Right renal cortex interstitium (tissue), 3 donors: Measurements from ENCODE around the gene ASB8. TPM values are rescaled to one million over a fixed set of nuclear protein-coding genes. Genes with fewer than 3 reads are reported as not detected.
"Not testable (repeated sequence)": the region's sequence is repeated elsewhere in the genome, so short reads cannot be mapped to it uniquely, and the experiment has no call there.

Source experiments
- DNase-seq, 3 donors: peaks; one replicate each; pipeline ENCODE4 v3.0.0-alpha.2; 2013; ENCODE audit warnings: low read depth in 3 of 3, low spot score in 2 of 3
- polyA plus RNA-seq, 3 donors: library from polyadenylated mRNA; unstranded; fragments of 120-200 nt; gene quantifications; one replicate each; pipeline ENCODE4 v1.2.1, GENCODE V29; 2013; ENCODE audit not compliant: insufficient read length in 3 of 3

Gene ASB8
- polyA plus RNA-seq, 3 donors: 40.6 to 41.7 (median 41.0) TPM

GRCh38 chr12:48145981-48146380 lies 11.3 kb downstream of the ASB8 start:
- no peak for DNase-seq

- no peak for DNase-seq
Measured at GRCh38 chr12:48143898-48144297, 13.4 kb downstream of the ASB8 start.

DNA sequence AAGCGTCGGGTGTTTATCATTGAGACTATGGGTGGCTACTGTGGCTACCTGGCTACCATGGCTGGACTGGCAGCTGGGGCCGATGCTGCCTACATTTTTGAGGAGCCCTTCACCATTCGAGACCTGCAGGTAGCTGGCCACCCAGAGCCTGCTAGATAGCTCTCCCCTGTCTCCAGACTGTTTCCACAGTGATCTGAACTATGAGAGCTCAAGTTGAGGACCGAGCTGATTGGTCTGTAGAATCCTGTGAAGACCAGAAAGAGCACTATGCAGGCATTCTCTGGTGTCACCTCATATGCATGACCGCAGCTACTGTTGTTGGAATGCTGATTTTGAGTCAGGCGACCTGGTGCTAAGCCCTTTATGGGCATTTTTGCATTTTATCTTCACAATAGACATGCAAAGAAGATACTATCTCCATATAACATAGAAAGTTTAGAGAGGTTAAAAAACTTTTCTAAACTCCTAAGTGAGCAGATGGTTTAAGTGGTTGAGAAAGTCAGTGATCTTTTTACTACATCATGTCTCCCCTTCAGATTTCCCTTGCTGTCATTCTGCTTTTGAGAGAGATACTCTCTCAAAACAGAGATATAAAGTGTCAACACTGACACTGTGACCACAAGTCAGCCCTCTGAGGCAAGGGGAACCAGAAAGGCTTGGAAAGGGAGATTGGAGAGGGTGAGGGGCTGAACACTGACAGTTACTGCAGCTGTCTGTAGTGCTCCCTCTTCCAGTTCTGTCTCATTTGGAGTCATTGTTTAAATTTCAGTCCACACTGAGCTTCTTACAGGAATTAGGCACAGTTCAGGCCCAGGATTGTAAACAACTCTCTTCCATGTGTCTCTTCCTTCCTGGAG lies 14.3 kb downstream of the ASB8 start:
- DNase-seq: no peak

- DNase-seq: no peak
Measured at GRCh38 chr12:48135027-48135426, 22.3 kb downstream of the ASB8 start.

DNA sequence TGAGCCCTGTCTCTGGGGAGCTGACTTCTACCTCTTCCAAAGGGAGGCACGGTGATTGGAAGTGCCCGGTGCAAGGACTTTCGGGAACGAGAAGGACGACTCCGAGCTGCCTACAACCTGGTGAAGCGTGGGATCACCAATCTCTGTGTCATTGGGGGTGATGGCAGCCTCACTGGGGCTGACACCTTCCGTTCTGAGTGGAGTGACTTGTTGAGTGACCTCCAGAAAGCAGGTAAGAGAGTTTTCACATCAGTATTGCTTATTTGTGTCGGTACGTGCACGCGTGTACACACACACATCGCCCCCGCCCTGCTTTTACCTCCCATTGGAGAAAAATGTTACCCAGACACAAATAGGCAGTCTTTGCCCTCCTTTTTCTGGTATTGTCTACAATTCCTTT lies 24.5 kb downstream of the ASB8 start:
- no peak for DNase-seq

DNA sequence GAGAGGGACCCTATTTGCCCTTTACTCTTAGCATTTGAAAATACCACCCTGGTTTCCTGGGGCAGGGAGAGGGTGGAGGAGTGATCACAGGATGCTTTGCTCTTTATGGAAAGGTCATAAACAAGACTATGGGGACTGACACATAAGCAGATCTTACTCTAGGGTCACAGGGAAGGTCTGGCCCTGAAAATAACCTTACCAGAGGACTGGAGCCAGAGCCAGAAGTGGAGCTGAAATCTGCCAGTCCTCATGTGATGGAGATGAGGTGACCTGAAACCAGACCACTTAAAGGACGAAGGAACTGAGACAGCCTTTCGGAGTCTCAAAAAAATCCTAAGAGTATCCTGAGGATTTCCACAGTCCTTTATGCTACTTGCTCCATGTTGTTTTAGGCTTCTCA lies 25.8 kb downstream of the ASB8 start:
- no peak for DNase-seq

GRCh38 chr12:48129376-48129775 lies 27.9 kb downstream of the ASB8 start:
- no peak for DNase-seq

DNA sequence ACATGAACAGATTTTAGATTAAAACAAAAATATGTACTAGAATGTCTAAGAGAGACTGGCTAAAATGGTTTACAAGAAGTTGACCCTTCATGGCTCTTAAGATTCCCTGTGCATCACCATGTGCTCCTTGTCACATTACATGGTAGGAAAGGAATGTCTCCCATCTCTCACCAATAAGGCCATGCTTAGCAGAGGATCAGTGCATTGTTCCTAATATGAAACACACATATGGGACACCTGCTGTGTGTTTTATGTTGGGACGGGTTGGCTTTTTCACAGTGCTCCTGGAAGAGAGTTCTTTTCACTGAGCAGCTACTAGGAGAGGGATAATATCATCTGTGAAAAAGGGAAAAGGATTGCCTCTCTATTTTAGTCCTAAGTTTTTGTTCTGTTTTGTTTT lies 28.5 kb downstream of the ASB8 start:
- no peak for DNase-seq

- DNase-seq: no peak
Measured at GRCh38 chr12:48126953-48127630, 30.2 kb downstream of the ASB8 start.

DNA sequence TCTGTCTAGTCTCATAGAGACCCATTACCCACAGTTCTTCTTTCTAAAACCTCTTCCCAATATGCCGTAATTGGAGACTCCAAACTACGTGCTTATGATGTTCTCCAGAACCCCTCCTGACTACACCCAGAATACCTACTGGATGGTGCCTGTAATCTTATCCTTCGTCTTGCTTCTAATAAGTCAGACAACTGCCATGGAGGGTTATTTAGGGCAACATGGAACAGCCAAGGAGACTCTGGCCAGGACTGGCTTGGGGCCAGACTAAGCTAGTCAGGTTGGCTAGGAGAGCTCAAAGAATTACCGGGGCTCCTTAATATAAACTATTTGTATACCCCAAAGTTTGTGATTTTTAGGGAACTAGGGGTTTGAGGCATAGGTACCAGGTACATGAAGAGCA lies 31.3 kb downstream of the ASB8 start:
- DNase-seq: no peak

GRCh38 chr12:48125542-48125941 lies 31.8 kb downstream of the ASB8 start:
- DNase-seq: not testable (repeated sequence)

DNA sequence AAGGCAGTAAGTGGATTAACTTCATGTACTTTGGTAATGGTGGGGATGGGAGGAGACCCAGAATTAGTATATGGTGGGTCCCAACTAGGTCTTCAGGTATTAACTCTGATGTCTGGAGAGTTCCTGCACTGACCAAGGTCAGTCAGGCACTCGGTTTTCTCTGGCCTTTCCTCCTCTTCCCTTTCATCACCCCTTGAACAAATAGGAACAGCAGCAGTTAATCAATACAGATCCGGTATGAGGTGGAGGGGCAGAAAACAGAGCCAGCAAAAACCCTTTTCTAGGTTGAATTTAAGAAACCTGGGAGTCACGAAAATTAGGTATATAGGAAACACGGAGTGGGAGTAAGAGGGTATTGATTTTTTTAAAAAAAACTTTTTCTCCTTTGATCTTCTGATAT lies 34.1 kb downstream of the ASB8 start:
- DNase-seq: no peak

DNA sequence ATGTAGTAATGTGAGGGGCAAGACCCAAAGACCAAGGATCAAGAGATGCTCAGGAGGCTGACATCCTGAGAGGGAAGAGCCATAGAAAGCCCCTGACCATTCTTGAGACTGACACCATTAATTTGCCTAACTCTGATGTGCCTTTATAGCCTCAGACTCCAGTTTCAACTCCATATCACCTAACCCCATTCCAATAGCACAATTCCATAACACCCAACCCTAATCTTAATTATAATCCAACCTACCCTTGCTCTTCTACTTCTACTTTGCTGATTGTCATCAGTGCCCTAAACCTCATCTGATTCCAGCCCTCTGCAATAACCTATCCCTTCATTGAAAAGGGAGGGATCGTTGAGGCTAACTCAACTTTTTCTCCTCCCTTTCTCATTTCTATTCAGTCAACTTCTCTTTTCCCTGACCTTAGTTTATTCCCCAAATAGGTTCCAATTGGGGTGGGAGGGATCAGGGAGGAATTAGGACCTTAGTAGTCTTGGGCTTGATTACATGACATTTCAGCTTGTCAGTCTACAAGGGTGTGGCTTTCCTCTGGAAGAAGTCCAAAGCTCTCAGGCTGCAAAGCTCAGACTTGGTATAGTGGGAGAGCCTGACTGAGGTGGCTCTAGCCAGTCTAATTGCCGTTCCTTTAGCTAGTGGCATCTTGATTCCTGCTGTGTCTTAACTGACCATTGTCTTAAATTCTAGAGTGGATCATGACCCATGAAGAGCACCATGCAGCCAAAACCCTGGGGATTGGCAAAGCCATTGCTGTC lies 35.1 kb downstream of the ASB8 start:
- no peak for DNase-seq

DNA sequence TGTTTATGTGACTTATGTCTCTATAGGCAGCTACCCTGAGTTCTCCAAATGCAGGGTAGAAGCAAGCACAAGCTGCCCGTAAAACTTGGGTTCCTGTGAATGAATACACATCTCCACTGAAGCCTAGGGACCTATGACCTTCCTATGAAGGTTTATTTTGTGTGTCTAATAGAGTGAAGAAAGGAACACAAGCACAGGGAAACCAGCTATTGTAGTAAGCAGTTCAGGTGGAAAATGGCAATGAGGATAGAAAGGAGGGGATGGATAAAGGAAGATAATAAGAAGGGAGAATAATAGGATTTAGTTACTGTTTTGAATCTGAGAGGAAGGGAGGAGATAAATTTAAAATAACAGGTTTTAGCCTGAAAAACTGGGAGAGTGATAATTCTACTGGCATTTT lies 35.8 kb downstream of the ASB8 start:
- no peak for DNase-seq

DNA sequence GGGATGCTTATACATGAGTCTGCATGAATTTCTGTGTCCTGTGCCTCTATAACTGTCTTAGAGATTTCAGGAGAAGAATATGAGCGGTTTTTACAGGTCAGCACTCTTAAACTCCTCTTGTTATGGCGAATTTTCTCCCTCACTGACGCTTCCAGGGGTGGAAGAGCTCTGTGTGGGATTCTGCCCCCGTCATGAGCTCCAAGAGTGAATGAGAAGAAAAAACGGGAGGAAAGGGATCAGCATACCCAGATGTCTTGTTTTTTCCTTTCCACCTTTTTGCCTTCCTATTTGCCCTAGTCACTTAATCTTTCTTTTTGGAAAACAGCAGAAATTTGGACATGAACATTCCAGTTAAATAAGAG lies 37.5 kb downstream of the ASB8 start:
- DNase-seq: peak in 1 of 3 donors; percentile 25

DNA sequence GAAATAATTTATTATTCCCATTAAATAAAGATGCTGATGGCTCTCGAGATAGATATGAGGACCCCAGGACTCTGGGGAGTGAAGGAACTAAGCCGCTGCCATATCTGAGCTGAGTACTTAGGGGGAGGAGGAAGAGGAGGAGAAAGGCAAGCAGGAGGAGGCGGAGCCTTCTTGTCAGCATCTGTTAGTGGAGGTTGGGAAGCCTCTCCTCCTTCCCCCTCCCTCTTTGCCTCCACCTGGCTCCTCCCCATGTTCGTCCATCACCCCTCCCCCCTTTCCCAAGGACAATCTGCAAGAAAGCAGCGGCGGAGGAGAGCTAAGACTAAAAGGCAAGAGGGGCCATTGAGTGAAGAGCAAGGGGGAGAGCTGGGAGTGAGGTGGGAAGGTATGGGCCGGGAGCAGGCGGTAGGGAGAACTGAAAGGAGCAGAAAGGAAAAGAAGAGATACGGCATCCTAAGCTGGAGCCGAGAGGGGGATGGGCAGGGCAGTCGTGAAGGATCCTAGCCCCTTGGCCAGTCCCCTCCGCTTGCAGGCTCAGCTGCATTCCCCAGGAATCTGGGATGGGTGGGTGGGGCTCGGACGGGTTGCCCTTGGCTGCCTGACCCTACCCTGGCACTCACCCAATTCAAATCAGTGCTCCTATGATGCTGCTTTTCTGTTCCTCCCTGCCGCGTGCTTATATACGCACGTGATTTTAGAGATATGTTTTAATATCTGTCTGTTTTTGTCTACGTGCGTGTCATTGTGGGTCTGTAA lies 38.1 kb downstream of the ASB8 start, which contains the start of gene PFKM:
TSS of gene PFKM (plus strand) at position 287 of the 756 bp plus-strand sequence. CDS start 3,411 bp downstream, outside the sequence.
- DNase-seq: peak; percentile 81 to 86 (median 83)

DNA sequence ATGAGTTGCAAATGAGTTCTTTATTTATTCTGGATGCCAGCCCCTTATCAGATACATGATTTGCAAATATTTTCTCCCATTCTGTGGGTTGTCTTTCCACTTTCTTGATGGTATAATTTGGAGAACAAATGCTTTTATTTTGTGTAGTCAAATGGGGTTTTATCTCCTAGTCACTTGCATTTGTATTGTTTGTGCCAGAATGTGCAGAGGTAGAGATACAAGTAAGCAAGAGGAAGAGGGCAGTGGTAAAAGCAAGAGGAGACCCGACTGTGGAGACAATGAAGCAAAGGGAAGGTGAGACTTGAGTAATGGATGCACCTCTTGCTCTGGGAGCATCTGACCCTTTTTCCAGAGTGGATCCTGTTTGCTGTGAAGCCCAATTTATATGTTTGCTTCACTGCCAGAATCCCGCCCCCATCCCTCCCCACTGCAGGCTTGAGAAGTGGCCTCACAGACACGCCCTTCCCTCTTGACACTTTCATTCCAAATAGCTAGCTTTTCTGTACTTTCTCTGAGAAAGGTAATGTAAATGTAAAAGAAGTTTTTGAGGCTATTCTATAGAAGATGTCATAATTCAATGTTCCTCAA lies 38.9 kb downstream of the ASB8 start:
- DNase-seq: no peak

GRCh38 chr12:48115957-48116356 lies 41.4 kb downstream of the ASB8 start:
- DNase-seq: no peak

- DNase-seq: not testable (repeated sequence)
Measured at GRCh38 chr12:48111312-48111693, 46.0 kb downstream of the ASB8 start.

DNA sequence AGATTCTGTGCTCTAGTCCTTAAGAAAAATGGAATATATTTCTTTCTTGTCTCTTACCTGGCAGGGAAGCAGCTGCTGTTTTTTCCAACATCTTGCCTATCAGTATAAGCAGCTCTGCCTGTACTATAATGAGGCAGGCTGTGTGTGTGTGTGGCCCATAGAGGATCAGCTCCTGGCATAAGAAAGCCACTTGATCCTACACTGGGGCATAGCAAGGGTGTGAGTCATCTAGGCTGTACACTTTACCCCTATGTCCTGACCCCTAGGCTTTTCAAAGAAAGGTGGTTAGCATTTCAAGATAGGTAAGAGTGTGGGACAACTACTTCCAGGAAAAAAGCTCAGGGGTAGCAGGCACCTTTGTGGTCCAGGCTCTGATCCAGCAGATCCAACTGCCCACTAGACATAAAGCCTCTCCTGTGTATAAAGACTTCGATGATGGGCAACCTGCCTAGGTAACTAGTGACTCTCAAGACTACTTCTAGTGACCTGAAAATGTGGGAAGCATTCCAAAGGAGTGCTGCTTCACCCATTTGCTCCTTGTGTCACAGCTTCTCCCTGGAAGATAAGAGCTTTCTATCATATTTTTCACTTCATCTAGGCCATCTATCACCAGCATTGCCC lies 46.5 kb downstream of the ASB8 start:
- no peak for DNase-seq
